Keratinocyte (primary cell): ENCODE data around the gene MAPK8. TPM values are rescaled to one million over a fixed set of nuclear protein-coding genes. Genes with fewer than 3 reads are reported as not detected.

Experiments used
- DNase-seq: peaks from one replicate; pipeline ENCODE4 v3.0.0-alpha.2; 2011; ENCODE audit warnings: low read depth, missing footprints, low spot score
- FAIRE-seq: peaks from 2 replicates; lab custom pipeline; 2011; peaks lifted over from hg19 to GRCh38; lab: Jason Lieb, UNC
- H2AFZ ChIP-seq: 2 replicates; pipeline ENCODE4 v1.6.0; 2012; ENCODE audit warnings: low read length, control low read depth, inconsistent platforms; ENCODE audit not compliant: control insufficient read depth
- H3K27ac ChIP-seq: 2 replicates; pipeline ENCODE4 v1.5.1; 2011; ENCODE audit warnings: low read length; ENCODE audit not compliant: control insufficient read depth, insufficient read depth
- H3K27me3 ChIP-seq: 3 replicates; pipeline ENCODE4 v1.6.0; 2011; ENCODE audit warnings: low read length; ENCODE audit not compliant: control insufficient read depth, insufficient read depth; ENCODE audit errors: extremely low read depth
- H3K36me3 ChIP-seq, 2 experiments: 2 replicates in 1 of 2; 3 replicates in 1 of 2; pipeline ENCODE4 v1.5.1; 2011; ENCODE audit warnings: low read length in 2 of 2, mild to moderate bottlenecking in 1 of 2; ENCODE audit not compliant: control insufficient read depth in 2 of 2, insufficient read depth in 2 of 2; ENCODE audit errors: extremely low read depth in 1 of 2
- H3K4me1 ChIP-seq: 3 replicates; pipeline ENCODE4 v1.5.1; 2011; ENCODE audit warnings: low read length; ENCODE audit not compliant: control insufficient read depth, insufficient read depth; ENCODE audit errors: extremely low read depth
- H3K4me2 ChIP-seq: 3 replicates; pipeline ENCODE4 v1.6.0; 2011; ENCODE audit warnings: low read depth, low read length; ENCODE audit not compliant: control insufficient read depth, insufficient read depth; ENCODE audit errors: extremely low read depth
- H3K4me3 ChIP-seq, 3 experiments: fragments of 200-600 bp in 1 of 3; sonication (generic) in 1 of 3; 2 replicates in 2 of 3; 3 replicates in 1 of 3; pipeline ENCODE4 v1.5.1; 2011 to 2016; ENCODE audit warnings: low read length in 3 of 3, mild to moderate bottlenecking in 3 of 3, control low read depth in 2 of 3, inconsistent platforms in 1 of 3, low read depth in 1 of 3, mixed read lengths in 1 of 3, mixed run types in 1 of 3, moderate library complexity in 1 of 3; ENCODE audit not compliant: control insufficient read depth in 2 of 3, insufficient read depth in 2 of 3; ENCODE audit errors: extremely low read depth in 1 of 3
- H3K79me2 ChIP-seq: 2 replicates; pipeline ENCODE4 v1.6.0; 2012; ENCODE audit warnings: low read length; ENCODE audit not compliant: control insufficient read depth, insufficient read depth
- H3K9ac ChIP-seq: 3 replicates; pipeline ENCODE4 v1.6.0; 2011; ENCODE audit warnings: low read length; ENCODE audit not compliant: control insufficient read depth, insufficient read depth; ENCODE audit errors: extremely low read depth
- H3K9me1 ChIP-seq: 3 replicates; pipeline ENCODE4 v1.6.0; 2011; ENCODE audit warnings: low read length; ENCODE audit not compliant: control insufficient read depth, insufficient read depth; ENCODE audit errors: extremely low read depth
- H3K9me3 ChIP-seq: 2 replicates; pipeline ENCODE4 v1.5.1; 2012; ENCODE audit warnings: low read depth, low read length; ENCODE audit not compliant: control insufficient read depth
- H4K20me1 ChIP-seq: 3 replicates; pipeline ENCODE4 v1.6.0; 2011; ENCODE audit warnings: low read length; ENCODE audit not compliant: control insufficient read depth, insufficient read depth; ENCODE audit errors: extremely low read depth
- CTCF ChIP-seq, 3 experiments: IDR thresholded peaks in 1 of 3; conservative IDR thresholded peaks in 1 of 3; optimal IDR thresholded peaks in 1 of 3; 2 replicates in 2 of 3; 3 replicates in 1 of 3; pipeline versions ENCODE3 to v1.5.1; 2011; ENCODE audit warnings: low read length in 3 of 3, mild to moderate bottlenecking in 3 of 3, moderate library complexity in 2 of 3, control low read depth in 1 of 3, inconsistent platforms in 1 of 3; ENCODE audit not compliant: insufficient read depth in 2 of 3; ENCODE audit errors: extremely low read depth in 1 of 3
- EZH2 ChIP-seq: IDR thresholded peaks from one replicate; pipeline ENCODE4 v1.6.1; 2012; ENCODE audit warnings: inconsistent platforms, mild to moderate bottlenecking, low read length, moderate library complexity
- dilution Hi-C: fragments of 300-500 bp; cut with MboI; formaldehyde crosslinking; loops from one replicate; pipeline ENCODE4 v1.7.0; 2020; ENCODE audit warnings: low sequenced_read_pairs; ENCODE audit not compliant: extremely low pct_ligation_motif_present
- polyA plus RNA-seq, 5 experiments: library from polyadenylated mRNA; depleted of rRNA in 3 of 5; stranded (reverse) in 3 of 5; stranded (forward) in 1 of 5; unstranded in 1 of 5; fragments of >200 nt; gene quantifications; 1 replicate in 1 of 5; 2 replicates in 3 of 5; 3 replicates in 1 of 5; pipeline versions ENCODE4 v1.2.1 to v1.2.3, GENCODE V29; 2011 to 2012; ENCODE audit warnings: missing spikeins in 2 of 5, low read depth in 1 of 5, low replicate concordance in 1 of 5

Gene MAPK8
- polyA plus RNA-seq, 1 donor (not counting 4 experiments of a cell fraction or from before 2014, with no cell fraction given), result 39.8 TPM

DNA sequence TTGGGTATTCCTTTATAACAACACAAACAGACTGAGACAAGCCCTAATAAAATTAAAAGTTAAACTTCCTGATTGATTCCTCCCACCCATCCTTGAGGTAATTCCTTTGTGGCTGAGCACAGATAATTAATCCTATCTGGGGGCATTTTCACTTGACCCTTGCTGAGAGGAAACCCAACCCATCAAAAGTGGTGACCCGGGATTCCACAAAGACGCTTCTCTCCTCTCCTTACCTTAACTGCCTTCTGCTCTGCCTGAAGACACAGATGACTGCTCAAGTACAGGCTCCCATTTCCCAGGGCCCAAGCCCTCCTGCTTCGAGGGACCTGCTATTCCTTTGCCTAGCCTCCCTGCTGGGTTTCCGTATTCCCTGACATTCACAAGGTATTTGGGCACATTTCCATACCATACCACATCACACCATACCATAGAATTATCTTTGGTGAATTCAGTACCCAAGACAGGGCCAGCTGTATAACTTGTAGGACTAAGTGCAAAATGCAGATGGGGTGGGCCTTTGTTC lies 9.8 kb upstream of the MAPK8 start:
- Histone ChIP-seq H3K27ac (no peak overlapping the region), H3K4me3 (no peak overlapping the region), H4K20me1 (no peaks in the 10 kb centered on the region), H2AFZ (no peak overlapping the region), H3K27me3 (peaks cover 10% of the 10 kb centered on the region), H3K9me1 (no peaks in the 10 kb centered on the region), H3K9ac (no peak overlapping the region), H3K9me3 (no peaks in the 10 kb centered on the region), H3K4me1 (no peaks in the 10 kb centered on the region), H3K36me3 (no peaks in the 10 kb centered on the region), H3K79me2 (no peaks in the 10 kb centered on the region), H3K4me2 (no peak overlapping the region)
- DNase-seq (no peak), FAIRE-seq (no peak)
- dilution Hi-C loops, result no loop called here
- TF ChIP-seq EZH2 (no peak), CTCF (optimal IDR thresholded peaks at IDR 0.05 in 1 of 3, IDR thresholded peaks at IDR 0.05 in 1 of 3, conservative IDR thresholded peaks at IDR 0.05 in 1 of 3; ENCODE audit: extremely low read depth in 1 of 3, insufficient read depth in 2 of 3, low read length in 3 of 3) (no peak)

GRCh38 chr10:48299066-48299465 lies 7.4 kb upstream of the MAPK8 start:
- no peaks in the 10 kb centered on the region for H3K4me1 ChIP-seq
- dilution Hi-C loops, result no loop called here
- H3K9me1 ChIP-seq, result no peaks in the 10 kb centered on the region
- no peak overlapping the region for H3K27ac ChIP-seq
- H3K4me3 ChIP-seq, result no peak overlapping the region
- FAIRE-seq (no peak), DNase-seq (no peak)
- no peak overlapping the region for H2AFZ ChIP-seq
- peaks cover 10% of the 10 kb centered on the region for H3K27me3 ChIP-seq
- H3K4me2 ChIP-seq, result no peak overlapping the region
- TF ChIP-seq EZH2 (no peak), CTCF (optimal IDR thresholded peaks at IDR 0.05 in 1 of 3, IDR thresholded peaks at IDR 0.05 in 1 of 3, conservative IDR thresholded peaks at IDR 0.05 in 1 of 3; ENCODE audit: extremely low read depth in 1 of 3, insufficient read depth in 2 of 3, low read length in 3 of 3) (no peak)
- H3K9ac ChIP-seq, result no peak overlapping the region
- no peaks in the 10 kb centered on the region for H3K79me2 ChIP-seq
- H3K9me3 ChIP-seq, result no peaks in the 10 kb centered on the region
- no peaks in the 10 kb centered on the region for H3K36me3 ChIP-seq
- H4K20me1 ChIP-seq, result no peaks in the 10 kb centered on the region
